SK-N-SH (cell line): Measurements from ENCODE around the gene PIGZ. TPM values are rescaled to one million over a fixed set of nuclear protein-coding genes. Genes with fewer than 3 reads are reported as not detected.

Experiments used
- CTCF ChIA-PET: fragments of 300-600, 350-600 bp; formaldehyde crosslinking; extraction: SDS; loops from one replicate; lab custom pipeline; 2021; lab: Yijun Ruan, JAX
- POLR2A ChIA-PET: fragments of 350-600 bp; sonication (Branson Sonifier 250); formaldehyde crosslinking; extraction: SDS; loops from one replicate; lab custom pipeline; 2020; ENCODE audit warnings: antibody characterized with exemption, inconsistent platforms; lab: Yijun Ruan, JAX
- DNase-seq: peaks from one replicate; pipeline ENCODE4 v3.0.0; 2012
- H2AFZ ChIP-seq: fragments of 200-600 bp; sonication (generic); 2 replicates; pipeline ENCODE4 v1.8.1; 2016; ENCODE audit warnings: antibody characterized with exemption, mild to moderate bottlenecking, low read depth
- H3F3A ChIP-seq: fragments of 200-600 bp; sonication (generic); replicated peaks from 2 replicates; pipeline ENCODE3; 2016; ENCODE audit warnings: antibody characterized with exemption, mild to moderate bottlenecking; ENCODE audit not compliant: insufficient read depth
- H3K27ac ChIP-seq, 2 experiments: fragments of 200-500 bp in 1 of 2; fragments of 200-600 bp in 1 of 2; sonication (Bioruptor generic) in 1 of 2; sonication (generic), shearing (Covaris generic) in 1 of 2; 2 replicates each; pipeline versions ENCODE4 v1.5.1 to v1.6.1; 2014 to 2016; ENCODE audit warnings: low read depth in 2 of 2, inconsistent platforms in 1 of 2, low read length in 1 of 2, mild to moderate bottlenecking in 1 of 2, mixed read lengths in 1 of 2
- H3K27me3 ChIP-seq: fragments of 200-600 bp; sonication (generic), shearing (Covaris generic); 2 replicates; pipeline ENCODE4 v1.6.1; 2016; ENCODE audit warnings: mixed run types; ENCODE audit not compliant: insufficient read depth
- H3K36me3 ChIP-seq, 2 experiments: fragments of 200-500 bp in 1 of 2; fragments of 200-600 bp in 1 of 2; sonication (Bioruptor generic) in 1 of 2; sonication (generic) in 1 of 2; replicated peaks in 1 of 2; 2 replicates each; pipeline versions ENCODE3 to v1.5.1; 2014 to 2016; ENCODE audit warnings: low read length in 1 of 2, mild to moderate bottlenecking in 1 of 2; ENCODE audit not compliant: insufficient read depth in 2 of 2, control insufficient read depth in 1 of 2
- H3K4me1 ChIP-seq, 2 experiments: fragments of 200-500 bp in 1 of 2; fragments of 200-600 bp in 1 of 2; sonication (Bioruptor generic) in 1 of 2; sonication (generic), shearing (Covaris generic) in 1 of 2; 2 replicates each; pipeline versions ENCODE4 v1.5.1 to v1.6.1; 2014 to 2016; ENCODE audit warnings: low read depth in 1 of 2, low read length in 1 of 2, mixed run types in 1 of 2; ENCODE audit not compliant: insufficient read depth in 2 of 2, control insufficient read depth in 1 of 2
- H3K4me2 ChIP-seq: fragments of 200-600 bp; sonication (generic), shearing (Covaris generic); 2 replicates; pipeline ENCODE4 v1.6.1; 2017; ENCODE audit warnings: mixed run types
- H3K4me3 ChIP-seq, 2 experiments: fragments of 200-500 bp in 1 of 2; fragments of 200-600 bp in 1 of 2; sonication (Bioruptor generic) in 1 of 2; sonication (generic), shearing (Covaris generic) in 1 of 2; 2 replicates each; pipeline versions ENCODE4 v1.5.1 to v1.8.1; 2014 to 2016; ENCODE audit warnings: low read depth in 2 of 2, inconsistent platforms in 1 of 2, low read length in 1 of 2, mild to moderate bottlenecking in 1 of 2, mixed read lengths in 1 of 2, moderate library complexity in 1 of 2
- H3K79me2 ChIP-seq: fragments of 200-600 bp; sonication (generic); 2 replicates; pipeline ENCODE4 v1.8.1; 2017; ENCODE audit warnings: mild to moderate bottlenecking; ENCODE audit not compliant: insufficient read depth
- H3K9ac ChIP-seq: fragments of 200-600 bp; sonication (generic); 2 replicates; pipeline ENCODE4 v1.6.1; 2017; ENCODE audit warnings: mixed run types
- H3K9me2 ChIP-seq: fragments of 200-600 bp; sonication (generic); 2 replicates; pipeline ENCODE4 v1.6.1; 2017; ENCODE audit warnings: mixed run types
- H3K9me3 ChIP-seq: fragments of 200-600 bp; sonication (generic); 2 replicates; pipeline ENCODE4 v1.6.1; 2017; ENCODE audit warnings: mixed run types, mild to moderate bottlenecking, moderate library complexity
- H4K20me1 ChIP-seq: fragments of 200-600 bp; sonication (generic); 2 replicates; pipeline ENCODE4 v1.6.1; 2017; ENCODE audit warnings: mild to moderate bottlenecking, mixed run types; ENCODE audit not compliant: insufficient read depth
- CTCF ChIP-seq: fragments of 200-600 bp; sonication (generic); IDR thresholded peaks from 2 replicates; pipeline ENCODE4 v1.6.1; 2017; ENCODE audit warnings: antibody characterized with exemption, mild to moderate bottlenecking, moderate library complexity
- ELF1 ChIP-seq: IDR thresholded peaks from 2 replicates; pipeline ENCODE4 v1.4.0; 2012
- EP300 ChIP-seq, 2 experiments: IDR thresholded peaks; 2 replicates each; pipeline versions ENCODE4 v1.4.0 to v1.6.1; 2012; ENCODE audit warnings: borderline replicate concordance in 1 of 2, low read depth in 1 of 2, low read length in 1 of 2
- EZH2phosphoT487 ChIP-seq: fragments of 200-600 bp; sonication (generic); IDR thresholded peaks from 2 replicates; pipeline ENCODE4 v1.6.1; 2017; ENCODE audit warnings: low read depth, mixed run types, mild to moderate bottlenecking, antibody characterized with exemption, moderate library complexity, borderline replicate concordance
- FOSL2 ChIP-seq: IDR thresholded peaks from 2 replicates; pipeline ENCODE4 v1.4.0; 2012; ENCODE audit warnings: low read depth, mild to moderate bottlenecking, moderate library complexity, borderline replicate concordance
- FOXJ3 ChIP-seq: sonication (generic); formaldehyde crosslinking; IDR thresholded peaks from 2 replicates; pipeline ENCODE4 v1.5.1; 2020; ENCODE audit warnings: mild to moderate bottlenecking, missing genetic modification reagents
- GABPA ChIP-seq: IDR thresholded peaks from 2 replicates; pipeline ENCODE4 v1.4.0; 2012; ENCODE audit warnings: low read depth, mild to moderate bottlenecking
- GATA2 ChIP-seq: sonication (generic); formaldehyde crosslinking; IDR thresholded peaks from 2 replicates; pipeline ENCODE4 v1.5.0; 2020; ENCODE audit warnings: mild to moderate bottlenecking, missing genetic modification reagents
- MAX ChIP-seq: IDR thresholded peaks from 2 replicates; pipeline ENCODE4 v1.4.0; 2012; ENCODE audit warnings: low read depth
- MEF2A ChIP-seq: IDR thresholded peaks from 2 replicates; pipeline ENCODE4 v1.4.0; 2012; ENCODE audit warnings: low read depth, borderline replicate concordance
- MXI1 ChIP-seq: IDR thresholded peaks from 2 replicates; pipeline ENCODE4 v1.6.1; 2012; ENCODE audit warnings: mild to moderate bottlenecking, low read depth, low read length, improper control_type of control experiment
- NRF1 ChIP-seq: IDR thresholded peaks from 2 replicates; pipeline ENCODE4 v1.6.1; 2012; ENCODE audit warnings: low read depth, mild to moderate bottlenecking, low read length
- RAD21 ChIP-seq: IDR thresholded peaks from 2 replicates; pipeline ENCODE4 v1.6.1; 2012; ENCODE audit warnings: mild to moderate bottlenecking, low read length
- RCOR1 ChIP-seq: fragments of 150-350 bp; IDR thresholded peaks from 2 replicates; pipeline ENCODE4 v1.6.1; 2017; ENCODE audit warnings: antibody characterized with exemption, low read length
- REST ChIP-seq: IDR thresholded peaks from 2 replicates; pipeline ENCODE4 v1.6.1; 2012; ENCODE audit warnings: mild to moderate bottlenecking, low read depth, low read length, moderate library complexity
- TCF12 ChIP-seq: IDR thresholded peaks from 2 replicates; pipeline ENCODE4 v1.4.0; 2012
- USF2 ChIP-seq: fragments of 150-350 bp; IDR thresholded peaks from 2 replicates; pipeline ENCODE4 v1.6.1; 2017; ENCODE audit warnings: antibody characterized with exemption, low read length, low read depth, borderline replicate concordance
- WGBS: methylation state at CpG from one replicate; pipeline ENCODE4 v1.1.6; 2017; ENCODE audit warnings: low lambda C conversion rate; 5-methylcytosine and 5-hydroxymethylcytosine counted together
- polyA plus RNA-seq, 3 experiments: library from polyadenylated mRNA; depleted of rRNA; stranded (reverse); fragments of >200 nt; gene quantifications; 2 replicates each; pipeline ENCODE4 v1.2.3, GENCODE V29; 2012

PIGZ gene
- polyA plus RNA-seq, 1 of the 3 experiments (the other 2 are of a cell fraction), result 5.0 TPM

- TF ChIP-seq REST (no peak), FOSL2 (no peak), EZH2phosphoT487 (no peak), RCOR1 (no peak)
Measured at GRCh38 chr3:197002701-197003454, 34.2 kb upstream of the PIGZ start (continued).

GRCh38 chr3:197001972-197002700 lies 33.5 kb upstream of the PIGZ start:
- Histone ChIP-seq H3K9me2 (no peaks in the 10 kb centered on the region), H3K4me3 (peak overlapping the region in 1 of 2 experiments; percentile 52; a peak in 1 of 4 replicates), H3K9ac (no peak overlapping the region), H3F3A (no peaks in the 10 kb centered on the region), H3K27me3 (no peaks in the 10 kb centered on the region)
- DNase-seq, result no peak
- 92% methylated on average over 28 of the region's 55 CpGs for WGBS
- POLR2A ChIA-PET, result no interaction called here
- TF ChIP-seq MXI1, result no peak
- no peak for TF ChIP-seq MEF2A
- no peak for TF ChIP-seq MAX
- no peak for TF ChIP-seq RAD21
- no peak for TF ChIP-seq FOXJ3 (CRISPR knock-in tag)
- no peak for TF ChIP-seq ELF1
- no peak for TF ChIP-seq GATA2 (CRISPR knock-in tag)
- TF ChIP-seq CTCF, result no peak
- TF ChIP-seq USF2, result no peak
- no peak for TF ChIP-seq NRF1
- TF ChIP-seq EP300 (IDR thresholded peaks at IDR 0.05; ENCODE audit: borderline replicate concordance in 1 of 2, low read depth in 1 of 2, low read length in 1 of 2), result no peak
- TF ChIP-seq TCF12, result no peak
- no peak for TF ChIP-seq GABPA
- TF ChIP-seq, all 33 proteins: peak for 0
- Histone ChIP-seq H3K4me1 (peaks cover 0 to 9% of the 10 kb centered on the region in 2 experiments; a peak in 1 of 4 replicates), H4K20me1 (no peaks in the 10 kb centered on the region), H3K36me3 (no peaks in the 10 kb centered on the region), H3K79me2 (no peaks in the 10 kb centered on the region), H3K27ac (no peak overlapping the region; a peak in 1 of 4 replicates), H3K9me3 (no peaks in the 10 kb centered on the region), H3K4me2 (no peak overlapping the region), H2AFZ (peak overlapping the region; percentile 41; the same call in 1 of the 2 replicates)
- CTCF ChIA-PET, result interaction anchor here (0.7 to 11.7 kb wide), 18 partner anchors 9 to 224 kb away, joined by 3 to 94 read pairs (median 4); partner anchors contain the start of gene MELTF
